Epidermal melanocyte (primary cell): ENCODE results near the gene LILRB1.
"Not testable (repeated sequence)": the region's sequence is repeated elsewhere in the genome, so short reads cannot be mapped to it uniquely, and the experiment has no call there.

Source experiments
- DNase-seq: peaks from one replicate; pipeline ENCODE4 v3.0.0; 2011; ENCODE audit warnings: low spot score; ENCODE audit not compliant: insufficient read length

The LILRB1 gene

DNA sequence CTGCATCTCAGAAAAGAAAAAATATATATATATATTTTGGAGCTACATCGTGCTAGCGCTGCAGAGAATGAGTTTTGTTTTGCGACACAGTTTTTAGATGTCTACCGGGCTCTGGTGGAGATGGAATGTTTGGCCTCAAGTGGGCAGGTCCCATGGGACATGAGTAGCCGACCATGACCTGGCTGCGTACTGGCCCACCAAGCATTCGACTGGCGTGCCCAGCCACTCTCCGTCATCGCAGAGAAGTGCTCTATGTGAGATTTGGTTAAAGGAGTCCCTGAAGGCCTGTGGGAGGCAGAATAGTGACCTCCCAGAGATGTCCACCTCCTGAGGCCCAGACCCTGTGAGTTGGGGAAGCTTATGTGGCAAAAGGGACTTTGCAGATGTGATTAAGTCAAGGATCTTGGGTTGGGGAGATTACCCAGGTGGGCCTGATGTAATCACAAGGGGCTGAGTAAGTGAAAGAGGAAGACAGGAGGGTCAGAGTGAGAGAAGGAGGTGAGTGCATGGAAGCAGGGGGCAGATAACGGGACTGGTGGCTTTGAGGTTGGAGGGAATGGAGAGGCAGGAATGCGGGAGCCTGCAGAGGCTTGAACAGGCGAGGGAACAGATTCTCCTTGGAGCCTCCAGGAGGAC, 31.7 kb downstream of the LILRB1 start:
- DNase-seq, result no peak

- no peak for DNase-seq
These were observed 32.4 kb downstream of the LILRB1 start, which contains the start of gene LILRB4 for GRCh38 chr19:54662730-54663129. TSS of gene LILRB4 (plus strand) at chr19:54662985. CDS start at chr19:54663034, 49 bp downstream.

GRCh38 chr19:54665530-54665929, 35.2 kb downstream of the LILRB1 start:
- DNase-seq, result no peak

DNA sequence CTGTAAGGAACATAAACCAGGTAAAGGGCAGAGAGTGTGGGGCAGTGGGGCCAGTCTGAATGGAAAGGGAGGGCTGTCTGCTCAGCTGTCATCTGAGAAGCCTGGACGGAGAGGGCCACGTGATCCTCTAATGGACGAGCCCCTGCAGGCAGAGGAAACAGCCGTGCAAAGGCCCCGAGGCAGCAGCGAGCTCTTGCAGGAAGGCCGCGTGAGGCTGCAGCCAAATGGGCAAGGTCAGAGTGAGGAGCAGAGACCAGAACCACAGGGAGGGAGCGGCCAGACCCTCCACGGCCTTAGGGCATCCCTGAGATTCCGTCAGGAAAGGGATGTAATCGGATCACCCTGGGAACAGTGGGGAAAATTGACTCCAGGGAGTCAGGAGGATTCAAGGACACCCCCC, 36.9 kb downstream of the LILRB1 start:
- DNase-seq, result no peak

DNA sequence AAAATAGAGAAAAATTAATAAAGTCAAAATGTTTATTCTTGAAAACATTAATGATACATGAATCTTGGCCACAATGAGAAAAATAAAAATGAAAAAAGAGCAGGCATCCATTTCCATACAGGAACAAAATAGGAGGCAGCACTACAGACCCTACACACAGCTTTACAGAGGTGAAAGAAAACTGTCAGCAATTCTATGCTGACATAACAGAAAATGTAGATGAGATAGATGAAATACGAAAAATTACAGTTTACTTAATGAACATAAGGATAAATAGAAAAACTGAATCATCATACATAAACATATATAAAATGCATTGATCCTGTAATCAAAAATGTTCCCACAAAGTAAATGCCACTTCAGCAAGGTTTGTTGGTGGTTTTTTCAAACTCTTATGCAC, 38.1 kb downstream of the LILRB1 start:
- no peak for DNase-seq

DNA sequence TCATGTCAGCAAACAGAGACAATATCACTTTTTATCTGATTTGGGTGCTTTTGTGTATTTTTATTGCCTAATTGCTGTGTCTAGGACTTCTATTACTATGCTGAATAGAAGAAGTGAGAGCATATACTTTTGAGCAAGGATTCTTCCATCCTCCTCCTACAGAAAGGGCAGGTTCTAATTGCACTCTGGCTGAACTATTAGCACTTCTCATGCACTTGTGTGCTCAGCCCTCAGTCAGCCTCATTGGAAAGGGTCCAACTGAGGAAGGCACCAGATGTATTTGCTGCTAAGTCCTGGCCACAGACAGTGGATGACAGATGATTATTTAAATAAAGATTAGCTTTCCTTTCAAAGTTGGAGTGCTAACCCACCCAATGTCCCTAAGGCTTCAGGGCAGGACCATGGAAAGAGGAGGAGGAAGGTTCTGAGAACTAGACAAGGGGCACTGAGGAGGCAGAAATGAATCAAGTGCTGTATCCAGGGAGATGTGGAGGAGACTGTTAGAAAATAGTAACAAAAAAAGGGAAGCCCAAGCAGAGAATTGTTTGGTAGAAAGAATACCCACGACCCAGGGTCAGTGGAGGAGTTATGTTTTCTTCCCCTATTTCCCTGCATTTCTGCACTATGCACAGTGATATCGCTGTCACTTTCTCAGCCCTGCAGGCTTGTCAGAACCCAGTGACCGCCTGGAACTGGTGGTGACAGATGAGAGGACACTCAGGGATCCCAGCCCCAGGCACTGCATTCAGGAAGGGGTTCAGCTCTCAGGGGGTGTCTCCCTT, 40.5 kb downstream of the LILRB1 start:
- DNase-seq, result no peak

DNA sequence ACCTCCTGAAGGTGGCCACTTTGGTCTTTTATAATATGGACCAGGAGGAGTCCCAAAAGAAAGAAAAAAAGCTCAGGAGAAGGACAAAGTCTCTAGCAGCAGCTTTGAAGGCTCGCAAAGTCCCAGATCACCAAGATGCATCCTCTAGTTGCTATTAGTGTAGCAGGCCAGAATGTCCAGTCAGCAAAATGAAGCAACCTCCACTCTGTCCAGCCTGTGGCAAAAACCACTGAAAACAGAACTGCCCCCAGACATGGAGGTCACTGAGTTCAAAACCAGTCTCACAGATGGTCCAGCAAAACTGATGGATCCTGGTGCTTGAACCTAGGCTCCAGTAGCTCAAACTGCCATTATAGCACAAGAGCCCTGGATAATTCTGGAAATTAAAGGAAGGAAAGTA, 42.9 kb downstream of the LILRB1 start:
- DNase-seq, result no peak

DNA sequence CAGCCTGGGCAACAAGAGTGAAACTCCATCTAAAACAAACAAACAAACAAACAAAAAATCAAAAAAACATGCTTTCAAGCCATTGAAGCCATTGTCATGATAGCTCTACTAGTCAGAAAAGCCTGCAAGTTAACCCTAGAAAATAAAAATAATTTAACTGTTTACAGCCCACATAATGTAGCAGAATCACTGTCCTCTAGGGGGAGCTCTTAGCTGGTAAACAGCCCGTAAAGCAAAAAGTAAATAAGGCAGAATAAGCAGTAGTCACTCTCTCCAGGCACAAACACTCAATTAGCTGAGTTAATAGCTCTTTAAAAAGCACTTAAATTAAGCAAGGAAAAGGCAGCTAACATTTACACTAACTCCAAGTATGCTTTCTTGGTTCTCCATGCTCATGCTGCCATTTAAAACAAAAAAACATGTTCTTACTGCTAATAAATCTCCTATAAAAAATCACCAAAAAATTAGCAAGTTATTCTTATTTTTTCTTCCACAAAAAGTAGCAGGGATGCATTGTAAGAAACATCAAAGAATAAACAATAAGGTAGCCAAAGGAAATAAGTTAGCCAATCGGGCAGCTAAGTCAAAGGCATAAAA, 43.8 kb downstream of the LILRB1 start:
- DNase-seq, result no peak

DNA sequence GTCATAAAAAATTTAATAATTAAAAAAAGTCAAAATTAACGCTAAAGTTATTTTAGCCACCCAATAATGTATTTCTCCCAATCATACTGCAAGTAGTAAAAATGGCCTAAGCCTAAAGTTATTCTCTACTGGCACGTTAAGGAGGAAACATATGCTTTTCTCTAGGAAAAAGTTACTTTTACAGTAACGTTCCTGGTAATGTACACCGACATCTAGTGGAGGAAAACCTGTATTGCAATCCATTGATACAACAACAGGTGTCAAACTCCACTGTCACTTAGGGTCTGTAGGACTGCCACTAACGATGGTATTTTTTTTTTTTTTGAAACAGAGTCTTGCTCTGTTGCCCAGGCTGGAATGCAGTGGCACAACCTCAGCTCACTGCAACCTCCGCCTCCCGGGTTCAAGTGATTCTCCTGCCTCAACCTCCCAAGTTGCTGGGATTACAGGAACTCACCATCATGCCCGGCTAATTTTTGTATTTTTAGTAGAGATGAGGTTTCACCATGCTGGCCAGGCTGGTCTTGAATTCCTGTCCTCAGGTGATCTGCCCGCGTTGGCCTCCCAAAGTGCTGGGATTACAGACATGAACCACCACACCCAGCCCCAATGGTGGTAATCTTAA, 46.0 kb downstream of the LILRB1 start:
- not testable (repeated sequence) for DNase-seq

DNA sequence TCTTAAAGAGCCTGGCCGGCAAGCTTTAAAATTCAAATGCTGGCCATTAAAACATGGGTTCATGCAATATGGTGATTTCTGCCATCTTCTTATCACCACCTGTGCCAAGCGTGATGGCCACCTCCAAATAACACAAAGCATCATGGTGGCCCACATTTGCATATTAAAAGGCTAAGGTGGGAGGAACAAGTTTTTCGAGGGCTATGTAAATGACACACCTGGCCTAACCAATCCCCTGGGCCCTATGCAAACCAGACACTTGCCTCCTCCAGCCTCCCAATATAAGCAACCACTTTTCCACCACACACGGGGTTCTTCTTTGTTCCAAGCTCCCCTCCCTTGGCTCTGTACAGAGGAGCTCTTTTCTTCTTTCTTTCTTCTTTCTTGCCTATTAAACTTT, 46.9 kb downstream of the LILRB1 start:
- no peak for DNase-seq

DNA sequence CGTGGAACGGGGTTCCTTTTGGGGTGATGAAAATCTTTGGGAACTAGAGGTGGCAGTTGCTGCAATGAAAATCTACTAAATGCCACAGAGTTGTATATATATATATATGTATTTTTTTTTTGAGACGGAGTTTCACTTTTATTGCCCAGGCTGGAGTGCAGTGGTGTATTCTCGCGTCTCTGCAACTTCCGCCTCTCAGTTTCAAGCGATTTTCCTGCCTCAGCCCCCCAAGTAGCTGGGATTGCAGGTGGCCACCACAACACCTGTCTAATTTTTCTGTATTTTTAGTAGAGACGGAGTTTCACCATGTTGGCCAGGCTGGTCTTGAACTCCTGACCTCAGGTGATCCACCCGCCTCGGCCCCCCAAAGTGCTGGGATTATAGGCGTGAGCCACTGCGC, 51.3 kb downstream of the LILRB1 start:
- DNase-seq, result not testable (repeated sequence)

GRCh38 chr19:54682306-54682856, 52.1 kb downstream of the LILRB1 start:
- no peak for DNase-seq

DNA sequence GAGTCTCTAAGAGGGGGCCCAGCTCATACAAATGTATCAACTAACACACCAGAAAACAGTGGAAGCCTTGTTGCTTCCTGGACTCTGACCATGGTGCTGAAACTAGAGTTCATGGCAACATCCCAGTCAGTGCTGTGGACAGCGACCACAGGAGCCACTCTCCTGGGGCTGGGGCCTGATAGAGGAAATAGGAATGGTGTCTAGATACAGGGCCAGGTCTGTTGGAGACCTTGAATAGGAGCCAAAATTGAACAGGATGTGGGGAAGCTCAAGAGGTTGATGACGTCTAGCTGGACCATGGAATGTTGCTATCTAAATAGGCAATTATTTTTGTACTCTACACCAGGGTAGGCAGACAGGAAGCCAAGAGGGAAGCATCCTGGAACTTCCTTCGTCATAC, 54.2 kb downstream of the LILRB1 start:
- DNase-seq, result no peak
